ENCODE results near the gene F7. TPM values are rescaled to one million over a fixed set of nuclear protein-coding genes. Genes with fewer than 3 reads are reported as not detected.
"Not testable (repeated sequence)": the region's sequence is repeated elsewhere in the genome, so short reads cannot be mapped to it uniquely, and the experiment has no call there.

F7 gene
- total RNA-seq, 1 donor from 2014 or later: 0.30 TPM

DNA sequence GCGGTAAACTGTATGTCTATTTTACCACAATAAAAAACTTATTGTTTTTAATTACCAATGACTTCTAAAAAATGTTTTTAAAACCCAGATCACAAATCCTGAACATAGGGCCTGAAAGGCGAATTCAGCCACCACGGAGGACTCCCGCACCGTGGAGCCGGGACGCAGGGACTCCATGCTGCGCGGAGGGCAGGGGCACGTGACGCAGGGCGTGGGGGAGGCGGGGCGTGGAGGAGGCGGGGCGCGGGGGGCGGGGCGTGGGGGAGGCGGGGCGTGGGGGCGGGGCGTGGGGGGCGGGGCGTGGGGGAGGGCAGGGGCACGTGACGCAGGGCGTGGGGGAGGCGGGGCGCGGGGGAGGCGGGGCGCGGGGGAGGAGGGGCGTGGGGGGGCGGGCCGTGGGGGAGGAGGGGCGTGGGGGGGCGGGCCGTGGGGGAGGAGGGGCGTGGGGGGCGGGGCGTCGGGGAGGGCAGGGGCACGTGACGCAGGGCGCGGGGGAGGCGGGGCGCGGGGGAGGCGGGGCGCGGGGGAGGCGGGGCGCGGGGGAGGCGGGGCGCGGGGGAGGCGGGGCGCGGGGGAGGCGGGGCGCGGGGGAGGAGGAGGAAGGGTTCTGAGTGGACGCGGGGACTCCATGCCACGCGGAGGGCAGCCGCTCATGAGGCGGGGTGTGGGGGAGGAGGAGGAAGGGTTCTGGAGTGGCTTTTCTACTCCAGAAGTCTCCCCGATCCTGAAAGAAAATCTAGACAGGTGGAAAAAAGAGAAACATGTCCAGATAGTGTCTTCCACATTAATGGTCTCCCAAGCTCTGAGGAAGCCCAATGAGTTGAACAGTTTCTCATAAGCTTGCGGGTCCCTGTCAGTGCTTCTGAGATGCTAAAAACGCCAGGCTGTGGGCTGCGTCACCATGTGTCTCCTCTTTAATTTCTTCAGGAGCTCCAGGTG, 48.5 kb downstream of the F7 start:
- peak; percentile 33 for DNase-seq (ENCODE audit: low read depth)

DNA sequence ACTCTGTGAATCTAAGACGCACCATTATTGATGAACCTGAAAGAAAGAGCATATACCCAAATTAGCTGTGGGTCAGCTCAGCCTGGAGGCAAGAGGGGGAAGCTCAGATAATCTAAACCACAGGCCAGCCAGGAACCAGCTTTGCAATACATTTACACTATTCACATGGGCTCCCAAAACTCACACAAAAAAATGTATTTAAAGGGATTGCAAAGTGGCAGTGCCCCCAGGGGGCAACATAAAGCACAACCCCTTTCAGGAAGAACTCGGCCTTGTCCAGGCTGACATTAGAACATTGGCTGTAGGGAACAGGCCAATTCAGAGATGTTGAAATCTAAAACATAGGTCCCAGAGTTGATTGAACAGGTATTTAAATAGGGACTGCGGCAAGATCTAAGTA, 49.6 kb downstream of the F7 start:
- no peak for DNase-seq (ENCODE audit: low read depth)

DNA sequence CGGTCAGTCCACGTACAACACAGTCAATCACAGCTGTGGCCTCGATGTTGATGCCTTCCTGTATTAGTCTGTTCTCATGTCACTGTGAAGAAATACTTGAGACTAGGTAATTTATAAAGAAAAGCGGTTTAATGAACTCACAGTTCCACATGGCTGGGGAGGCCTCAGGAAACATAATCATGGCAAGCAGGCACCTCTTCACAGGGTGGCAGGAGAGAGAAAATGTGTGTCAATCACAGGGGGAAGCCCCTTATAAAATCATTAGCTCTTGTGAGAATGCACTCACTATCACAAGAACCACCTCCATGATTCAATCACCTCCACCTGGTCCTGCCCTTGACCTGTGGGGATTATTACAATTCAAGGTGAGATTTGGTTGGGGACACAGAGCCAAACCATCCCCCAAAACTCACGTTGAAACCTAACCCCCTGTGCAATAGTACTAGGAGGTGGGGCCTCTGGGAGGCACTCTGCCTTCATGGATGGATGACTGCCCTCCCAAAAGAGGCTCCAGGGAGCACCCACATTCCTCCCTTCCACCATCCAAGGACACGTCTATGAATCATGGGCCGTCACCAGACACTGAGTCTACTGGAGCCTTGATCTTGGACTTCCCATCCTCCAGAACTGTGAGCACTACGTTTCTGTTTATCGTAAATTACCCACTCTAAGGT, 50.5 kb downstream of the F7 start:
- DNase-seq (ENCODE audit: low read depth): no peak

DNA sequence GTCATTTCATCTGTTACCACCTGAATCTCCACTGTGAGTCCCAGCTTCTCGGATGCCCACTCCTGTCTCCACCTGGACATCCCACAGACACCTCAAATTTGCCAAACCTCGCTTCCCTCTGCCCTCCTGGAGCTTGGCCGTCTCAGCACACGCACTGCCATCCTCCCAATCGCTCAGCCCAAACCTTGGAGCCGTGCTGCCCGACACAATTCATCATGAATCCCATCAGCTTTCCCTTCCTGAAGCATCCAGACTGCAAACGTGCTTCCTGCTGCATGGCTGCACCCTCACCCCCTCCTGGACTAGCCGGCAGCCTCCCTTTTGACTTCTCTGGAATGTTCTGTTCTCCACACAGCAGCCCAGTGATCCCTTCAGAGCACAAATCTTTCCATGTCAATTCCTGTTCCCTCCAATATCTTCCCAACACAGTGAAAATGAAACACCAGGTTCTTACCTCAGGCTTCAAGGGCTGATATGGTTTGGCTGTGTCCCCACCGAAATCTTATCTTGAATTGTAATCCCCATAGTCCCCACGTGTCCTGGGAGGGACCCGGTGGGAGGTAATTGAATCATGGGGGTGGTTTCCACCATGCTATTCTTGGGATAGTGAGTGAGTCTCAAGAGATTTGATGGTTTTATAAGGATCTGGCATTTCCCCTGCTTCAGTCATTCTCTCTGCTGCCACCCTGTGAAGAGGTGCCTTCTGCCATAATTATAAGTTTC, 51.8 kb downstream of the F7 start:
- no peak for DNase-seq (ENCODE audit: low read depth)

DNA sequence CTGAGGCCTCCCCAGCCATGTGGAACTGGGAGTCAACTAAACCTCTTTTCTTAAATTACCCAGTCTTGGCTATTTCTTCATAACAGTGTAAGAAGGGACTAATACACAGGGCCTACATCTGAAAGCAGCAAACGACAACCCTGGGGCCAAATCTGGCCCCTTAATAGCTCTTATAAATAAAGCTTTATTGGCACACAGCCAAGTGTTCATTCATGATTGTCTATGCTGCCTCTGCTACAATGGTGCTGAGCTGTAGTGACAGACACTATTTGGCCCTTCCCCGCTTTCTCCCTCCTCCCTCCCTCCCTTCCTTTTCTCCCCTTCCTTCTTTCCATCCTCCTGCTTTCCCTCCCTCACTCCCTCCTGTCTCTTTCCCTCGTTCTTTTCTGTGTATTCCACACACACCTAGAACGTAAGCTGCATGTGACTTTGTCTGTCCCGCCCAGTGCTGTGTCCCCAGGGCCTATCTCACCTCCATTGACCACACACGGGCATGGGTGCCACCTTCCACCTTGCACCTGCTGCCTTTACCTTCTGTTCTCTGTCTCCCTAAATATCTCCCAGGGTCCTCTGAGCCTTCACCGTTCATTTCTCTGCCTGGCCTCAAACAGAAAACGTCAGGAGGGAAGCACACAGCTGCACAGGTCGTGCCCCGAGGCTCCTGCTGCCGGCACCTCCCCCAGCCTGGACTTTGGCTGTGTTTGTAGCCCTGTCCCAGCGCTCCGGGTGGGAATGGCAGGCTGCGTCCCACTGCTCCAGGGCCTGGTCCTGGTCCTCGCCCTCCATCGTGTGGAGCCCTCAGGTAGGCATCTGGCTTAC, 52.5 kb downstream of the F7 start, which contains the start of gene PROZ:
PROZ (plus strand) TSS at position 720 of the 819 bp plus-strand sequence; CDS start at position 733, 13 bp downstream.
- no peak for DNase-seq (ENCODE audit: low read depth)

DNA sequence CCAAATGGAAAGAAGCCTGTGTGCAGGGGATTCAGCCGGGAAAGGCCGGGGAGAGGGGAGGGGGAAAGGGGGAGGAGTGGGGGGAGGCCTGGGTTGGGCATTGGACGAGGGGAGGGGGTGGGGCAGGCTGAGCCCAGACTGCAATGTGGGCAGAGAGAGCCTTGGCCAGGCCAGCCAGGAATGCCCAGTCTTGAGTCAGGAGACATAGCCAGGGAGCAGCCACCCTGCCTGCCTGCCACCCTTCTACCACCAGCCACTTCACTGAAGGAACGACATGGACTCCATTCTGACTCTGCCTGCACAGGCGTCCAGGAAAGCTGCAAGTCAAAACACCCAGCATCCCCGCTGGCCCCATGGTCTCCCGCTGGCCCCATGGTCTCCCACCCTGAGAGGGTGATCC, 53.4 kb downstream of the F7 start:
- DNase-seq (ENCODE audit: low read depth): no peak

DNA sequence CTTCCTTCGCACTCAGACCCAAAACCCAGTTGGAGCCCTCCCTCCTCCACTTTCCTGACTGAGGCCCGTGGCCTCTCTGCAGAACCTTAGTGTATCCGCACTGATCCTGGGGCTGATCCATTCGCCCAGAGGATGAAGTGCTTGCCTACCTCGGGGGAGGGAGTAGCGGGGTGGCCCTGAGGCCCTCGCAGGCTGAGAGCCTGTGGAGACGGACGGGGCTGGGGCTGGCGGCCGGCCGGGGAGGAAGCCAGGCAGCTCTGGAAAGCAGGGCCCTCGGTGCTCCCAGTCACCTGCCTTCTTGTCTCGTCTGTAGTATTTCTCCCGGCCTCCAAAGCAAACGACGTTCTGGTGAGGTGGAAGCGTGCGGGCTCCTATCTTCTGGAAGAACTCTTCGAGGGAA, 54.1 kb downstream of the F7 start:
- DNase-seq (ENCODE audit: low read depth): no peak

DNA sequence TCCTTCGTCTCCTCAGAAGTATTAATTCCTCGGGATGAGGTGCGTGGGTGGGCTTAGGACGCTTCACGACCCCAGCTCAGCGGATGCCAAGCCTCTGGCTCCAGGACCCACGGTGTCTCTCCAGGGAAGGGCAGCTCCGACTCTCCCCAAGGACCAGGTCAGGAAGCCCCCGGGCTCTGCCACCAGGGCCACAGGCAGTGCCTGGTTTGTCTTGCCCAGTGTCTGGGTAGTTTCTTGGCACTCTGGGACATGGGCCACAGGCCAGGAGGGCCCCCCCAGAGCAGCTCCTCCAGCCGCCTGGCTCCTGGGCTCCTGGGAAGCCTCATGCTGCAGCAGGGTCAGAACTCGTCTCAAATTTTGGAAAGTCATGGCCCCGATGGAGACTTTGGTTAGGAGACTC, 55.4 kb downstream of the F7 start:
- no peak for DNase-seq (ENCODE audit: low read depth)

DNA sequence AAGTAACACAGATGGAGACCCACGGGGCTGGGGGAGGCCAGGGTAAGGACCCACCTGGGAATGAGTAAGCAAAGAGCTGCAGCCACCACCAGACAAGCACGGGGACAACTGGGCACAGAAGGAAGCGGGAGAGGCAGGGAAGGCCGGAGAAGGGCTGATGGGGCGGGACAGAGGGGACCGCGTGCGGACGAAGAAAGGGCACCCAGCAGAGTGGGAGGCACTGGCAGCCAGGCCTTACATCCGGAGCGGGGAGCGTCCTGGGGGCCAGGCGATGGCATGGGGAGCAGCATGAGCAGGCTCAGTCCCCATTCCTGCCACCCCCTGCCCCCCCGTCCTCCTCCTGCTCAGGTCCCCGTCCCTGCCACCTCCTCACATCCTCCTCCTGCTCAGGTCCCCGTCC, 55.8 kb downstream of the F7 start:
- DNase-seq (ENCODE audit: low read depth): no peak

DNA sequence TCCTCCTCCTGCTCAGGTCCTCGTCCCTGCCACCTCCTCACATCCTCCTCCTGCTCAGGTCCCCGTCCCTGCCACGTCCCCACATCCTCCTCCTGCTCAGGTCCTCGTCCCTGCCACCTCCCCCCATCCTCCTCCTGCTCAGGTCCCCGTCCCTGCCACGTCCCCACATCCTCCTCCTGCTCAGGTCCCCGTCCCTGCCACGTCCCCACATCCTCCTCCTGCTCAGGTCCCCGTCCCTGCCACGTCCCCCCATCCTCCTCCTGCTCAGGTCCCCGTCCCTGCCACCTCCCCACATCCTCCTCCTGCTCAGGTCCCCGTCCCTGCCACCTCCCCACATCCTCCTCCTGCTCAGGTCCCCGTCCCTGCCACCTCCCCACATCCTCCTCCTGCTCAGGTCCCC, 56.4 kb downstream of the F7 start:
- DNase-seq (ENCODE audit: low read depth): not testable (repeated sequence)

DNA sequence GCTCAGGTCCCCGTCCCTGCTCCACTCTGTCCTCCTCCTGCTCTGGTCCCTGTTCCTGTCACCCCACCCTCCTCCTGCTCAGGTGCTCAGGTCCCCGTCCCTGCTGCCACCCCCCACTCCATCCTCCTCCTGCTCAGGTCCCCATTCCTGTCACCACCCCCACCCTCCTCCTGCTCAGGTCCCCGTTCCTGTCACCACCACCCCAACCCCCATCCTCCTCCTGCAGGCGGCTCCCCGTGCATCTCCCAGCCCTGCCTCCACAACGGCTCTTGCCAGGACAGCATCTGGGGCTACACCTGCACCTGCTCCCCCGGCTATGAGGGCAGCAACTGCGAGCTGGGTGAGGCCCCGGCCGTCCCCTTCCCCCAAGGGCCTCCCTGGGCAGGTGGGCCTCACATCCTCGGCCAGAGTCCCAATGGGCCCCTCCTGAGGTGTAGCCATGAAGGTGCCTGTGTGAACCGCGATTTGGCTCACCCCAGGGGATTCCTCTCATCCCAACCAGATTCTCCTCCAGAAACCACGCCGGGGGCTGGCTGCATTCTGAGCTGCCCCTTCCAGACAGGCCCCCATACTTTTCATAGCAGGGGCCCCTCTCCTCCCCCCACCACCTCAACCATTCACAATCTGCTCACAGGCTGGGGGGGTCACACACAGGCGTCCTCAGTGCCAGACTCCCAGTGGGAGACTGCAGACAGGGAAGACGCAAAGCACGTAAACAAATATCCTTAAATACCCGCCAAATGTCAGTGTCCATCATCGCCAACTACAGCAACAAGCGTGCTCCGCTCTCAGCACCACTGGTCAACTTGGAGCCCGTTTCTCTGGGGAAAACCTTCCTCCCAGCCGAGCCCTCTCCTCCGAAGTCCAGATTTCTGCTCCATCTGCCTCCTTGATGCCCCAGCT, 57.4 kb downstream of the F7 start:
- no peak for DNase-seq (ENCODE audit: low read depth)

DNA sequence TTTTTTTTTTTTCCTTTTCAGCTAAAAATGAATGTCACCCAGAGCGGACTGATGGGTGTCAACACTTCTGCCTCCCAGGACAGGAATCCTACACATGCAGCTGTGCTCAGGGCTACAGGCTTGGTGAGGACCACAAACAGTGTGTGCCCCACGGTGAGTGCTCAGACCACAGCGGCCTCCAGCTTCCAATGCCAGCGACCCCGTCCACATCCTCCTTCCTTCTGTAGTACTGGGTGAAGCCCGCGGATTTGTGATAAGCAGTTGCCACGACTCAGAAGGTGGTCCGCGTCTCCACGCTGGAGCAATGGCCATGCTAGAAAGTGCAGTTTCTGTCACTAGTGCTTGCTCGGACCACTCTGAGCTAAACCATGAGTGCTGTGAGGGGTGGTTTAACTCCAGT, 58.9 kb downstream of the F7 start:
- DNase-seq (ENCODE audit: low read depth): no peak

DNA sequence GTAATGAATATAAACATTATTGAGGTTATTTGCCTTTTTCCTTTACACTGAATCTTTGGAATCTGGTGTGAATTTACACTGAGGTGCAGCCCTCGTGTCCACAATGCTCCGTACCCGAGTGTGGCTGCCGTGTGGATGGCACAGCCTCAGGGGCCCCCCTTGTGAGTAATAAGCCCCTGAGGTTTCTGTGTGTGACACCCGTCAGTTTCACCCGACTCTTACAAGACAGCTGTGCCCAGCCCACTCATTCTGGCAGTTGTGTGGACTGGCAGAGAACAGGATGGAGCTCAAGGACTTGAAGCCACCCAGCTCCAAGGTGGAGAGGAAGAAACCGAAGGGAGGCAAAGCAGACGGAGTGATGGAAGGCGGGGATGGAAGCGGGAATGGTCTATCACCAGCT, 60.7 kb downstream of the F7 start:
- no peak for DNase-seq (ENCODE audit: low read depth)

DNA sequence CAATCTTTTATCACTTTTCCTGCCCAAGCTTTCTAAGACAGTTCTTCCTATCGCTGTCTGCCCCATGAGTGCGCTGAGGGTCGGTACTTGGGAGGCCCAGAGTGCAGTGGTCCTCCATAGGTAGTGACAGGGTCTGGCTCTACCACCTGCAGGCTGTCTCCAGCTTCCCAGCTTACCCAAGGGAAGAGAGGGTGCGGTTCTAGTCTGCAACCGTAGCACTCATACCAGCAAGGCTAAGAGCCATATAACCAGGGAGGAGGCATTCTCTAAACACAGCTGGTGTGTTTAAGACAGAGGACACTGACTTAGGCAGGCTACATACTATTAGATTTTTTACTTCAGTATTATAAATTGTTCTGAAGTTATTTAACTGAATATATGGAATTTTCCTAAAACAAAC, 61.1 kb downstream of the F7 start:
- DNase-seq (ENCODE audit: low read depth): no peak

DNA sequence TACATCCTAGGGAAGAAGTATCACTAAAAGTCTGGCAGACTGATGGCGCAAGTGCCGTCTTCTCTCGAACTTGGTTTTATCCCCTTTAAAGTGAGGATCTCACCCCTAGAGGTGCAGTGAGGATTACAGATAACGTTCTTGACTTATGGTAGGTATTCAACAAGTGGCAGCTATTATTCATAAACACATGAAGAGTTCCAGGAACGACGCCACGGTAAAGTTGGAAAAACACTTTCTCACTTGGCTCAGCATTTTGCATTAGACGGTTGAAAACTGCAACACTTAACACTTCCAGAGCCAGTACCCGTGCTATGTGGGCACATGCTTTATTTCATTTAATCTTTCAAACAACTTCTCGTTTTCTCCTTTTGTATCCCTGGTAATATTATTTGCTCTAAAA, 61.6 kb downstream of the F7 start:
- no peak for DNase-seq (ENCODE audit: low read depth)

DNA sequence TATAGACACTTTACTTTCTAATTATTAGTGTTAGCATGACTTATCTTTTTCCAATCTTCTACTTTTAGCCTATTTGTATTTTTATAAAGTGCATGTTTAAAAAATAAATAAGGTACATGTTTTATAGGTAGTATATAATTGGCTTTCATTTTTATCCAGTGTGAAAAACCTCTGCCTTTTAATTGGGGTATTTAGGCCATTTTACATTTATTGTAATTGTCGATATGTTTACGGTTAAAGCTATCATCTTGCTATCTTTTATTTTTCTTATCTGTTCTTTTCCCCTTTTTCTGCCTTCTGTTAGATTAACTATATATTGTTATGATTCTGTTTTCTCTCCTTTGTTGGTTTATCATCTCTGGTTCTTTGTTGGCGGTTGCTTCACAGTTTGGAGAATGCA, 62.0 kb downstream of the F7 start:
- no peak for DNase-seq (ENCODE audit: low read depth)

DNA sequence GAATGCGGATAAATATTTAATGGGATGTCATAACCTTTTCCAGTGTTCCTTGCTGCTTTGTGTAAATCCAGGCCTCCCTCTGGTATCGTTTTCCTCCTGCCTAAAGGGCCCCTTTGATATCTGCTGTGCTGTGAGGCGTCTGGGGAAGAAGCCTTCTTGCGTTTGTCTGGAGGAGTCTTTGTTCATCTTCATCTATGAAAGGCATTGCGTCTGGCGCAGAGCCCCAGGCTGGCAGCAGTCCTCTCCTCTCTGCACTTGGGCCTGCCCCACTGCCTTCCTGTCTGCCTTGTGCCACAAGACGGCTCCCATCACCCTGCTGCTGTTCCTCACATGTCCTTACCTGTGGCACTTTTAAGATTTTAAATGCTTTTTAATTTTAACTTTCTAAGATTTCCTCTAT, 62.6 kb downstream of the F7 start:
- DNase-seq (ENCODE audit: low read depth): no peak

DNA sequence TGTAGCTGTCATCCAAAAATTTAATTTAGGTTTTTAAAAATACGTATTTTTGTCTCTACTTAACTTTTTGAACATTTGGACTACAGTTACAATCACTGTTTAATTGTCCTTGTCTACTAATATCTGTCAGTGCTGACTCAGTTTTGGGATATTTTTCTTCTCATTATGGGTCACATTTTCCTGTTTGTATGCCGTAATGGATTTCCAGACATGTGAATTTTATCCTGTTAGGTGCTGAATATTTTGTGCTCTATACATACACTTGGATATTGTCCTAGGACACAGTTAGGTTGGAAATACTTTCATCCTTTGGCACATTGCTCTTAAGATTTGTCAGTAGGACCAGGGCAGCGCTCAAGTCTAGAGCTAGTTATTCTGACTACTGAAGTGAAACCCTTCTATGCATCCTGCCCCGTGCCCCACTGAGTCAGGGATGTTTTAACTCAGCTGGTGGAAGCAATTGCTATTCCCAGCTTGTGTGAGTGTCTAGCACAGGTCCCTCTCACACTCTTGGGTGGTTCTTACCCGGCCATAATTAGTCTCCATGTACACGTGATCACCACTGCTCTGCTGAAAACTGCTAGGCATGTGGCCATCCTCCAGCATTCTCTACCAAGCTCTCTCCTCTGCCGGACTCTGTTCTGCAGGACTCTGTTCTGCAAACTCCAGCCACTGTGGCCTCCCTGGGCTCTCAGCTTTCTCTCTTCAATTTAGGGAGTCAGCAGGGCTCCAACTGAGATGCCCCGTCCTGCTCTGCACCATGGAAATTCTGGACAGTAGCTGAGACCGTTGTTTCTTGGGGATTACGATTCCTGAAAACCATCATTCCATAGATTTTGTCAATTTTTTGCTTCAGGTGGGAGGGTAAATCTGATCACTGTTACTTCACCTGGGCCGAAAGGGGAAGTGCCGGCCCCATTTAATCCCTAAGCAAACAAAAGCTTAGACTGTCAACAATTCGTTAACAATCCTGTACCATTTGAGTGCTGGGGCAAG, 64.0 kb downstream of the F7 start:
- DNase-seq (ENCODE audit: low read depth): no peak

Measured in renal cortical epithelial cell (primary cell).